SKM-1 treated with dmso at 0.1 percent for 144 hours (cell line): ENCODE results near the gene CNIH3.

Experiments
- DNase-seq: peaks from one replicate; lab custom pipeline; 2025; ENCODE audit not compliant: unreplicated experiment; lab: John Stamatoyannopoulos, UW

CNIH3 gene

GRCh38 chr1:224613486-224613885, 2.6 kb upstream of the CNIH3 start:
- no peak for DNase-seq

GRCh38 chr1:224616756-224617409, 766 bp downstream of the CNIH3 start:
- DNase-seq, result no peak

GRCh38 chr1:224617410-224618355, 1.6 kb downstream of the CNIH3 start:
- DNase-seq, result no peak

- no peak for DNase-seq
Observed at GRCh38 chr1:224619209-224619608, 3.1 kb downstream of the CNIH3 start.

GRCh38 chr1:224620105-224620504, 4.0 kb downstream of the CNIH3 start:
- DNase-seq, result no peak

GRCh38 chr1:224621813-224622682, 5.9 kb downstream of the CNIH3 start:
- DNase-seq, result no peak

- no peak for DNase-seq
Observed at GRCh38 chr1:224622831-224623230, 6.7 kb downstream of the CNIH3 start.

- no peak for DNase-seq
Observed at GRCh38 chr1:224623310-224623714, 7.2 kb downstream of the CNIH3 start.

- DNase-seq, result peak; percentile 82
Observed at GRCh38 chr1:224623743-224624333, 7.7 kb downstream of the CNIH3 start.

- no peak for DNase-seq
Observed at GRCh38 chr1:224624432-224624831, 8.3 kb downstream of the CNIH3 start.

- DNase-seq, result no peak
Observed at GRCh38 chr1:224626042-224626441, 9.9 kb downstream of the CNIH3 start.

GRCh38 chr1:224629965-224630364, 13.8 kb downstream of the CNIH3 start:
- DNase-seq, result no peak

GRCh38 chr1:224631462-224632115, 15.5 kb downstream of the CNIH3 start:
- DNase-seq, result no peak

GRCh38 chr1:224632381-224632871, 16.3 kb downstream of the CNIH3 start:
- no peak for DNase-seq

- no peak for DNase-seq
Observed at GRCh38 chr1:224632921-224633321, 16.8 kb downstream of the CNIH3 start.

GRCh38 chr1:224635356-224635755, 19.2 kb downstream of the CNIH3 start:
- no peak for DNase-seq

- no peak for DNase-seq
Observed at GRCh38 chr1:224637515-224637914, 21.4 kb downstream of the CNIH3 start.

GRCh38 chr1:224637936-224638335, 21.8 kb downstream of the CNIH3 start:
- no peak for DNase-seq

GRCh38 chr1:224639426-224639975, 23.4 kb downstream of the CNIH3 start:
- no peak for DNase-seq

- no peak for DNase-seq
Observed at GRCh38 chr1:224640018-224640417, 23.9 kb downstream of the CNIH3 start.
